HG02885 (cell line): Measurements from ENCODE around the gene ODF2.
"Not testable (repeated sequence)": the region's sequence is repeated elsewhere in the genome, so short reads cannot be mapped to it uniquely, and the experiment has no call there.

ENCODE experiments used
- ATAC-seq: cut with Tn5 transposase; IDR thresholded peaks from one replicate; pipeline ENCODE4 v1.9.1; 2021; ENCODE audit warnings: mild to moderate bottlenecking; ENCODE audit not compliant: unreplicated experiment, poor library complexity

ODF2 gene

DNA sequence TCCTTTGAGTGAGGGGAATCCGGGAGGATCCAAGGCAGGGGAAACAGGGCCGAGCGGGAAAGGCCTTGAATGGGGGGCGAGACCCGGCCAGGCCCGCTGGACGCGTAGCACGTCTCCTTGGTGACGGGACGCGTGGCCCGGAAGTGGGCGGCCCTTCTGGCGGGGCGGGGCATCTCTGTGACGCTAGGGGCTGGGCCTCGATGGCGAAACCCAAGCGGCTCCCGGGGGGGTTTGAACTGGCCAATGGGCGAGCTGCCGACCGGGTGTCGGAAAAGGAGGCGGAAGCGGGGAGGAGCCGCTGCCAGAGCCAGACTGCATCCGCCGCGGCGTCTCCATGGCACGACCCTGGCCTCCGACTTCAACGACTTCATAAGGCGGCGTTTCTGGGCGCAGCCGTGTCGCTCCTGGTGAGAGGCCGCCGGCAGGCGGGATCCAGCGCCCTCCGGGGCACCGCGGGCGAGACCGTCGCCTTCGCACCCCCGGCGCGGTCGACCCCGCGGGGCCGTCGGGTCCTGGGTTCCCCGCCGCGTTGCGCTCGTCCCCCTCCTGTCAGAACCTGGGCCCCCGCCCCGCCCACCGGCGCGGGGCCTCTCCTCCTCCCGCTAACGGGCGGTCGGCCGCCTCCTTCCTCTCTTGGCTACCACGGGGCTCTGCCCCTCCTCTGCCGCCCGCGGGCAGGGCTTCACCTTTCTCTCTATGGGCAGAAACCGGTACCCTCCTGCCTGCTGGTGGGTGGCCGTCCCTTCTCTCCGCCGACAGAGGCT lies at the start of gene ODF2:
Gene ODF2 (plus strand): TSS at position 158 of the 764 bp plus-strand sequence. CDS start 86 bp downstream, at position 244.
- ATAC-seq: peak; percentile 83

DNA sequence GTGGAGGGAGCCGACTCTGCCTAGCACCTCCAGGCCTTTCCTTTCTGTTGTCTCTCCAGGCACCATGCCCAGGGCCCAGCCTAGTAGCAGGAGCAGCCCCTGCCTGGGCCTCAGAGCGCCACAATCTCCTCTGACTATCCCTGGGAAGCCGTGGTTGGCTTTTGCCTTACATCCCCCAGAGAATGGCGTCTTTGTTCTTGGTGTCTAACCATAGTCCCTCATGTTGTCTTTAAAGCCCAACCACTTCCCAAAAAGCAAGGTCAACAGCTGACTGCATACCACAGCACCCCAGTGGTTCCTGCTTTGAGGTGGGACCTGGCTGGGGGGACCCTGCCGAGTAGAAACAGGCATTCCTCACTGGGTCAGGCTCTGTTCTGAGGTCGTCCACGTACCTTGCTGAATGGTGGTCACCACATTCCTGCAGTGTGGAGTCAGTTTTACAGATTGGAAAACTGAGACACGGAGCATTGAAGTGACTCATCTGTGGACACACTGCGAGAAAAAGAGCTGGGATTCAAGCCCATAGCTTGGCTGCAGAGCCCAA lies 48.9 kb upstream of the ODF2 start:
- no peak for ATAC-seq

DNA sequence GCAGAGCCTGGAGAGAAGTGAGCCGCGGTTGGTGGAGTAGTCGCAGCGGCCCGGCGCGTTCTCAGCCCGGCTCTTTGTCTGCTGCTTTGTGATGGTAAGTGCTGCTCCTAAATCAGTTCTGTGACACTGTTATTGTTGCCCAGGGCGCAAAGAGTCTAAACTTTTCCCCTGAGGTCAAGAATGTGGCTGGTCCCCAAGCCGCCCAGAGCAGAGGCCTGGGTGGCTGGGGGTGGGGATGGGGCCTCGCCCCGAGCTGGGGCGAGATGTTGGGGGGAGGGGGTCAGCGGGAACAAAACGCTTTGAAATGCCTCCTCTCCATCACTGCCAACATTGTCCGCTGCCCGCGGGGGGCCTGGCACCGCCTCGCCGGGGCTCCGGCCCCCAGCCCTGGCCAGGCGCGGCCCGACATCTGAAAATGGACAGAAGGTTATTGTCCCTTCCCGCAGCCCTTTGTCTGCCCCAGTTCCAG lies 46.8 kb upstream of the ODF2 start:
- ATAC-seq: no peak

DNA sequence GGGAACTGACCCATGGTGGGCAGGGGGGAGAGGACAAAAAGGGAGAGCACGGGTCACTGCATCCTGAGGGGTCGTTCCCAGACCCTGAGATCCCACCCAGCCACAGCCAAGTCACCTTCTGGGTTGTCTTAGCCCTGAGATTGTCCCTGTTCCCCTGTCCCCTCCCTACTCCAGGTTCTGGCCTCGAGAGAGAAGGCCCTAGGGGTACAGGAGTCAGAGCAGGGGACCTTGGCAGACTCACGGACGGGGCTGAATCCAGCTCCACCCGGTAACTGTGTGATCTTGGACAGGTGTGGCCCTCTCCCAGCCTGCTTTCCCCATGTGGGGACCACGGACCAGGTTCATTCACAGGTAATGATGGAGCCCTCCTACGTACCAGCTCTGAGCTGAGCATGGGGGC lies 46.4 kb upstream of the ODF2 start:
- ATAC-seq: no peak

DNA sequence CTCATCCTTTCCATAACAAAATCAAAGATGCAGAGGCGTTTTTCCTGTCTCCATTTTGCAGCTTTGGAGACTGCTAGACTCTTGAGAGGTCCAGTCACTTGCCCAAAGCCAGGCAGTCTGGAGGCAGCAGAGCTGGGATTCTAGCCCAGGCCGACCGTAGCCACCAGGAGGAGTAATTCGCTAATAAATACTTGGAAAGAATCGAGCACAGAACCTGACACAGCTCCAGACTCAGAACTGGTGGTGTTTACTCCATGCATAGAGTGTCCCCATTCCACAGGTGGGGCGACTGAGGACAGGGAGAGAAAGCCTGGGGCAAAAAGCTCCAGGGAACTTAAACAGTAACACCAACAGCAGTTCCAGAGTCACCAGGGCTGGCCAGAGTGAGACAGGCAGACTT lies 45.8 kb upstream of the ODF2 start:
- ATAC-seq: no peak

DNA sequence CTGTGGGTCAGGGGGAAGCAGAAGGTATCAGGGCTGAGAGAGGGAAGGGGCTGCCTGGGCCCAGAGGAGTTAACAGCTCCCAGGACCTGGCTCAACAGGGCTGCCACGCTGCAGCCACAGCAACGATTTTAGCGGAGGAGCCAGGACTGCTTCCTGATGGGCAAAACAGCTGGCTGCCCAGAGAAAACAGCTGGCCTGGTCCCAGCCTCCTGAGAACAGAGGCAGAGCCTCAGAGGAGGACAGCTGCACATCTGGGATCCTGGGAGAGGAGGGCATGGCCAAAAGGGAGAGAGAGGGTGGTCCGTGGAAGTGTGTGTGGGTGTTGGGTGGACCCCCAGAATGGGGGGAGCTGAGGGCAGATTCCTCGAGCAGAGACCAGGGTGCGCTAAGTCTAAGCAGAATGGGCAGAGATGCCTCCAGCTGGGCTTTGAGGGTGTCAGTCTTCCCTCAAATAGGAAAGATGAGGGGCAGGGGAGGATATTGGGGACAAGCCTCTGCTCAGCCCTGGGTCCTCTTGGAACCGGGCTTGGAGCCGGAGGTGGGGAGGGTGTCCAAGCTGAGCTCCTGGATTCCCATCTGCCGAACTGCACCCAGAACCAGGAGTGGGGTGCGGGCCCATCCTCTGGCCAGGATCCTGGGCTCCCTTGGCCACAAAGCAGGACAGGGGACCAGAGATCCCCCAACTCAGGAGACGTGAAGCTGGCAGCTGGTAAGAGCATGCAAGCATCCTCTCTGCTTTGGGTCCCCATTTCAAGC lies 44.3 kb upstream of the ODF2 start:
- ATAC-seq: no peak

DNA sequence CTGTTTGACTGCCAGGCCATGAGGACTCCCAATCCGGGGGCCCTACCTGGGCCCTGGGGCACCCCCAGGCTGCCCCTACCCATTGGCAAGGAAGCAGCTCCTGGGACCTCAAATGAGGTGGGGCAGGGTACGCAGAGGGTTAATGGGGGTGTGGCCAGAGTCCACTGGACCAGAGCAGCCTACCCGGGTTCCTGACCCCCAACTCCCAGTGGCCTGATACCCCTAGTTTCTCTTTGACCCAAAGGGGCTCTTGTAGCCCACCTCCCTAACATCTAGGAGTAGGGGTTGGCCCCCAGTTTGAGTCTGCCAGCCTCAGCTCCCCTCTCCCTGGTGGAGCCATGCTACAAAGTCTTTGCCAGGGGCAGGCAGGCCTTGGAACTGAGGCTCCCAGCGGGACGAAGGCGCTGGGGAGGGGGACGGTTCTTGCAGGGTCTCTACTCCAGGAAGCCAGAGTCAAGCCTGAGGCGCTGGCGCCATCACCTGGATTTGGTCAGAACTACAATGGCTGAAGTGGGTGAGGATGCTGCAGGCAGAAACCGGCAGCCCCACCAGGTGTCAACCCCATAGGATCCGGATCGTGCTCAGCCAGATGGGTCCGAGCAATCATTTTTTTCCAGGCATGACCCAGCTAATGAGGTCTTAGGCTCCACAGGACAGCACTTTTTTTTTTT lies 43.6 kb upstream of the ODF2 start:
- ATAC-seq: no peak

DNA sequence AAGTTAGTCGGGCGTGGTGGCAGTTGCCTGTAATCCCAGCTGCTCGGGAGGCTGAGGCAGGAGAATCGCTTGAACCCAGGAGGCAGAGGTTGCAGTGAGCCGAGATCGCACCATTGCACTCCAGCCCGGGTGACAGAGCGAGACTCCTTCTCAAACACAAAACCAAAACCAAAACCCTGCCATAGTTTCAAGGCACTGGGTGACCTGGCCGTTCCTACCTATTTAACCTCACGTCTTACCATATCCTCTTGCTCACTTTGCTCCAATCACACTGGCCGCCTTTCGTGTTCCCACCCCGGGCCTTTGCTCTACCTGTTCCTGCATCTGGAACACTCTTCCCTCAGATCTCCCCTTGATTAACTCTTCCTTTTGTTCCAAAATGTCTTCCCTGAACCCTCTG lies 42.1 kb upstream of the ODF2 start:
- not testable (repeated sequence) for ATAC-seq

DNA sequence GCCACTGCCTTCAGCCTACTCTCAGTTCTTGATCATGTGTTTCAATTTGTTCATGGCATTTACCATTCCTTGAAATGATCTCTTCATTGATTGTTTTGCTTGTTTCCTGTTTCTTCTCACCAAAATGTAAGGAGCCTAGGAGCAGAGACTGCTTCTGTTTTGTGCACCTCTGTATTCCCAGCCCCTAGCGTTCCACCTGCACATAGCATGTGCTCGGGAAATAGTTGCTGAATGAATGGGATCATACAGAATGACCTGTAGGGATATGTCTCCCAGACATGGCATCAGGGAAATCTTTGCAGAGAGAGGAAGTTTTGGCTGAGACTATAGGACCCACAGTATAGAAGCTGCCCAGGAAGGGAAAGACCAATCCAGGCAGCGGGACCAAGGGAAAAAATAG lies 41.3 kb upstream of the ODF2 start:
- no peak for ATAC-seq

DNA sequence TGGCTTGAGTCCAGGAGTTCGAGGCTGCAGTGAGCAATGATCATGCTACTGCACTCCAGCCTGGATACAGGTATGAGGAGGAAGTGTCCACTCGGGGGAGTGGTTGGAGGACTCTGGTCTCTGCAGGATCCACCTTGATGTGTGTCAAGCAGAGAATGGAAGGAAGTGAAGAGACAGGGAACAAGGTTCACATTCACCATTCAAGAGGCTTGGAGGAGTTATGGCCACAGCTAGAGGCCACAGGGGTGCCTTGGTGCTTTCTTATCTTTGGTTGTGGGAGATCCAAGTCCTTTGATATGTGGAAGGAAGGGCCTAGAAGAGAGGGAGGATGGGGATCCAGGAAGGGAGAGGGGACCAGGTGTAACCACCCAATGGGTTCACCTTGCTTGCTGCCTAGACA lies 40.5 kb upstream of the ODF2 start:
- no peak for ATAC-seq

DNA sequence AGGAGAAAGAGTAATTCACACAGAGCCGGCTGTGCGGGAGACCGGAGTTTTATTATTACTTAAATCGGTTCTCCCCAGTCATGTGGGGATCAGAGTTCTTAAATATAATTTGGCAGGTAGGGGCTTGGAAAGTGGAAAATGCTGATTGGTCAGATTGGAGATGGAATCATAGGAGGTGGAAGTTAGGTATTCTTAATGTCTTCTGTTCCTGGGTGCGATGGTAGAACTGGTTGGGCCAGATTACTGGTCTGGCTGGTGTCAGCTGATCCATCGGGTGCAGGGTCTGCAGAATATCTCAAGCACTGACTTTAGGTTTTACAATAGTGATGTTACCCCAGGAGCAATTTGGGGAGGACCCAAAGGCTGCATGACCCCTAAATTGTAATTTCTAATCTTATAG lies 39.8 kb upstream of the ODF2 start:
- no peak for ATAC-seq

DNA sequence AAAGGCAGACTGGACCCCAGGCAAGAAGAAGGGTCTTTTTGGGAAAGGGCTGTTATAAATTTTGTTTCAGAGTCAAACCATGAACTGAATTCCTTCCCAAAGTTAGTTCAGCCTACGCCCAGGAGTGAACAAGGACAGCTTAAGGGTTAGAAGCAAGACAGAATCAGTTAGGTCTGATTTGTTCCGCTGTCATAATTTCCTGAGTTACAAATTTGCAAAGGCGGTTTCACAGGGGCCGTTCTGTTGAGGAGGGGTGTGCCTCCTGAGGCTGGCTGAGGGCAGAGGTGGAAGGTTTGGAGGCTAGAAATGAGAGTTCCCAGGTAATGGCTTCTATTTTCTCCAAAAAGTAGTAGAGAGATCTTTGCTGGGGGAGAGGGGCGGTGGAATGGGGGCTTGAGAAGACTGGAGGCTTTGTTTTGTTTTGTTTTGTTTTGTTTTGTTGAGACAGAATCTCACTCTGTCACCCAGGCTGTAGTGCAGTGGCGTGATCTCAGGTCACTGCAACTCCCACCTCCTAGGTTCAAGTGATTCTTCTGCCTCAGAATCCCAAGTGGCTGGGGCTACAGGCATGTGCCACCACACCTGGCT lies 39.3 kb upstream of the ODF2 start:
- no peak for ATAC-seq

DNA sequence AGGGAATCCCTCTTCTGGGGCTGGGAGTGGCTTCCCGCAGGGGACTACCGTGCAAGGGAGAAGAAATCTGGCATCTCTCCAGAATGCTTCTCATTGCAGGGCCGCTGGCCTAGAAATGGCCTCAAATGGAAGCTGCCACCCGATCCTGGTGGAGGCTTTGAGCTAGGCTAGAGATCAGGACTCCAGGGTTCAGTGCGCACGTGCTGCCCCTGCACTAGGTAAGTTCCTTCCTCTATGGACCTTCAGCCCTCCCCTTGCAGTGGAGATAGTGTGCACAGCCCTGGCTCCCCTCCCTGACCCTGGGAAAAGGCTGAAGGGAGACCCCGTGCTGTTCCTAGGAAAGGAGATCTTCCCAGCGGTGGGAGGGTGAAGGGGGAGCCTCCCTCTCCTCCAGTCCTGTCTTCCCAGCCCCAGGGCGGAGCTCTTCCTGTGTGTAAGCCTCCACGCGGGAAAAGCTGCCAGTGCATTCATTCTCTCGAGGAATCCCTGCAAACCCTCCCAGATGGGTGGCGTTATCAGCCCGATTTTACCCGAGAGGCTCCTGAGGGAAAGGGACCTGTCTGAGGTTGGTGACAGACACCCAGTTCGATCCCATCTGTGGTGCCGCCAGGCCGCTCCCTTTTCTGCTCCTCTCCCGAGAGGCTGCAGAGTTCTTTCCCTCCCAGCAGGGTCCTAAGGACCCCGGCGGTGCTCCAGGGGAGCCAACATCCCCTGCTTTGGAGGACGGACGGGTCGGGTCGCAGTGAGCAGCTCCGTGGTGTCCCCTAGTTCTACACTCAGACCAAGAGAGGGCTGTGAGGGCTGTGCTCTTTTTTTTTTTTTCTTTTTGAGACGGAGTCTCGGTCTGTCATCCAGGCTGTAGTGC lies 36.5 kb upstream of the ODF2 start:
- no peak for ATAC-seq

DNA sequence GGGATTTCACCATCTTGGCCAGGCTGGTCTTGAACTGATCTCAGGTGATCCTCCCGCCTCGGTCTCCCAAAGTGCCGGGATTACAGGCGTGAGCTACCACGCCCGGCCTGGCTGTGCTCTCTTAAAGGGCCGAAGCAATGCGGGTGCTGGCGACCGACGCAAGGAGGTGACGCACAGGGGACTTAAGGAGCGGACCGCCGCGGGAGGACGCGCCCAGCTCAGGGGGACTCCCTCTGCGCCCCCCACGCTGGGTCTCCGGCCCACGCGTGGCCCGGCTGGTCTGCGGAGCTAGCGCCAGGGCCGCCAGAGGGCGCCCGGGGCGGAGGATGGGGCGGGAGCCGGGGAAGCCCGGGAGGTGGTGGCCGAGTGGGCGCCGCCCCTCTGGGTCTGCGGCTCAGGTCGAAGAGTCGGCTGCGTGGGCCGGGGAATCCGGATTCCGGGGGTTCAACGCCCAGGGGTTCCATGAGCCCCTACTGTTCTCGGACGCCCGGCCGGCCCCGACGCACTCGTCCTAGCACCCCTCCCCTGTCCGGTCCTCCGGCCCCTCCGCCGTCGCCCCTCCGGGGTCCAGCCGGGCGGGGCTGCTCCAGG lies 35.7 kb upstream of the ODF2 start:
- ATAC-seq: peak; percentile 80

DNA sequence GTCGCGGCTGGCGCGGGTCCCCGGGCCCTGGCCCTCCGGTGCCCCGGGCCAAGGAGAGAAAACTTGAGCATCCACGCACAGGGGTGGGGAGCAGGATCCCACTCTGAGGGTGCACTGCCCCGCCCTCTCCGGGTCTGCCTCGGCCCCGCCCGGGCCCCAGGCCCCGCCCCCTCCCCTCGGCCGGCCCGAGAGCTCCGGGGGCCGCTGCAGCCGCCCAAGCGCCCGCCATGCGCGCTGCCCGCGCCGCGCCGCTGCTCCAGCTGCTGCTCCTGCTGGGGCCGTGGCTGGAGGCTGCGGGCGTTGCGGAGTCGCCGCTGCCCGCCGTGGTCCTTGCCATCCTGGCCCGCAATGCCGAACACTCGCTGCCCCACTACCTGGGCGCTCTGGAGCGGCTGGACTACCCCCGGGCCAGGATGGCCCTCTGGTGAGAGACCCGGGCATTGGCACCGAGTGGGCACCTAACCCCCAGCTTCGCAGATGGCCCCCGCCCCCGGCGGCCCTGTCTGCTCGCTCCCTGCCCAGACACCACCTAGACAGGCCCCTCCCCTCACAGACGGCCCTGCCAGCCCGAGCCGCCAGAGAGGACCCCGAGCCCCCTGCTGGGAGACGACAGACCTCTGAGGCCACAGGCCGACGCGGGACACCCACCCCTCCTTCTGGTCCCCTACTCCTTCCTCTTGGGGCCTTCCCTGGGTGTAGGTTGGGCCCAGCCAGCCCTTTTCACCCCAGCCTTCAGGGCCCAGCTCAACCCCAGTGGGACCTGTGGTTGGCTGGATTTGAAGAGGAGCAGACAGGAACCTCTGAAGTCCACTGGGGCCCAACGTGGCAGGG lies 34.9 kb upstream of the ODF2 start, which contains the start of gene CERCAM:
Gene CERCAM (plus strand): TSS at position 207 of the 831 bp plus-strand sequence. CDS start 21 bp downstream, at position 228.
- ATAC-seq: peak; percentile 79

DNA sequence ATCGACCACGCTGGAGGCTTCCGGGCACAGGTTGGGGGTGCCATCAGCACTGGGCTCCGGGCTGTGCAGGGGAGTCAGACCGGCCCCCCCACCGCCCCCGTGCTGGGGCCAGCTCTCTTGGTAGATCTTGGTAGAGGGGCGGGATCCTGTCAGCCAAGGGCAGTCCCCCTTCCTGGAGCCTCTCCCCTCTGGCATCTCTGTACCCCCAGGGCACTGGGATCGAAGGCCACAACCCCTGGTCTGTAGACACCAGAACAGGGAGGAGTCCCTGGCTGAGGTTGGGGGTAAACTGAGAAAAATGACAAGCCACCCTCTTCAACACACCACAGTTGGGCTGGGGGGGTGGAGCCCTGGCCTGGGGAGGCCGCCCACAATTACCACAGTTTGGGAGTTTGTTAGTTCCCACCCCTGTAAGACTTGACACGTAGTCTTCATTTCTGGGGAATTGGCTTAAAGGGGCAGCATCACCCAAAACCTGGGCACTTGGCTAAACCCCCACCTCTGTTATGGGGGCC lies 34.3 kb upstream of the ODF2 start:
- ATAC-seq: no peak

DNA sequence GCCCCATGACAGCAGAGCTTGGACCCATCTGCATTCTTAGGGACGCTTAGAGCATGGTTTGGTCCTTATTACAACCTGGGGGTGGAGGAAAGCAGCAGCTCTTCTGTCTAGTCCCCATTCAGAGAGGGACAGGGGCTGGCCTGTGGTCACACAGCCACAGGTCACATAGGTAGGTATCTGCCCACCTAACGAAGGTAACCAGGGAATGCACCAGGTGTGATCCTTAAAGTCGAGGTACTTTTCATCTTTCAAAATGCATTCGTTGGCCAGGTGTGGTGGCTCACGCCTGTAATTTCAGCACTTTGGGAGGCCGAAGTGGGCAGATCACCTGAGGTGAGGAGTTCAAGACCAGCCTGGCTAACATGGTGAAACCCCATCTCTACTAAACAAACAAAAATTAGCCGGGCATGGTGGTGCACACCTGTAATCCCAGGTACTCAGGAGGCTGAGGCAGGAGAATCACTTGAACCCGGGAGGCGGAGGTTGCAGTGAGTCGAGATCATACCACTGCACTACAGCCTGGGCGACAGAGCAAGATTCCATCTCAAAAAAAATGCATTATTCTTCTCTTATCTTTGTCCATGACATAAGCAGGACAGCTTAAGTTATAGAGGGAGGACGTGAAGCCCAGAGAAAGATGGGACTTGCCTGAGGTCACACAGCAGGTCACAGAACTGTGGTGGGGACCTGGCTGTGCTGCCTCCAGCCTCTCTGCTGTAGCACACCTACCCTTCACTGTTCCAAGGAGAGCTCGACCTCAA lies 33.6 kb upstream of the ODF2 start:
- ATAC-seq: not testable (repeated sequence)
